Middle frontal gyrus (tissue), 1 donor: ENCODE measurements around the gene CD320.
"Not testable (repeated sequence)": the region's sequence is repeated elsewhere in the genome, so short reads cannot be mapped to it uniquely, and the experiment has no call there.

ENCODE experiments used
- DNase-seq: peaks from one replicate; pipeline ENCODE4 v3.0.0-alpha.2; 2015; ENCODE audit warnings: low spot score; ENCODE audit errors: extremely low spot score

Gene CD320

DNA sequence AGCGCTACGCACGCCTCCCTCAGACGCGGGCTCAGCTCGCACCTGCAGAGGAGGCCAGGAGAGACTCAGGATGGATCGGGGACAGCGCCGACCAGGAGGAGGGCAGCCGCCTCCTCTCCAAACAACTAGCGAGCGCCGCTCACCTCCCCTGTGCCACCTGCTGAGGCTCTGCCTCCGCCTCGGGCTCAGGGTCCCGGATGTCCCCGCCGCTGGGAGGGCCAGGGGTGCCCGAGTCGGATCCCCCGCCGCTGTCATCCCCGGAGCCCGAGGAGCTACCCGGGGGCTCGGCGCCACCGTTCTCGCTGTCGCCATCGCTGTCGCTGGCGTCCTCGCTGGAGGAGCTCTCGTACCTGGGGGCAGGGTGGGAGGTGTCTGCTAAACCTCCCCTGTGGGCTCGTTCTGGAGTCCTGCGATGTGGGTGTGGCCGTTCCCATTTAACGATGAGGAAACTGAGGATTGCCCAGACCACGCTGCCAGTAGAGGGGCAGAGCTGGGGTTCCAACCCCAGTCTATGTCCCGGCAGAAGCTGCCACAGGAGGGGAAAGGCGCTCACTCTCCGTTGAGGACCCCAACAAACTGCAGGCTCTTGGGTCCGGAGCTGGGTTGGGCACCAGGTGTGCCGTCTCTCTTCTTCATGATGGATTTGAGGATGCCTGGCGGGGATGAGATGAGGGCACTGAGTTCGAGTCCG is 25.8 kb upstream of the CD320 start:
- no peak for DNase-seq

DNA sequence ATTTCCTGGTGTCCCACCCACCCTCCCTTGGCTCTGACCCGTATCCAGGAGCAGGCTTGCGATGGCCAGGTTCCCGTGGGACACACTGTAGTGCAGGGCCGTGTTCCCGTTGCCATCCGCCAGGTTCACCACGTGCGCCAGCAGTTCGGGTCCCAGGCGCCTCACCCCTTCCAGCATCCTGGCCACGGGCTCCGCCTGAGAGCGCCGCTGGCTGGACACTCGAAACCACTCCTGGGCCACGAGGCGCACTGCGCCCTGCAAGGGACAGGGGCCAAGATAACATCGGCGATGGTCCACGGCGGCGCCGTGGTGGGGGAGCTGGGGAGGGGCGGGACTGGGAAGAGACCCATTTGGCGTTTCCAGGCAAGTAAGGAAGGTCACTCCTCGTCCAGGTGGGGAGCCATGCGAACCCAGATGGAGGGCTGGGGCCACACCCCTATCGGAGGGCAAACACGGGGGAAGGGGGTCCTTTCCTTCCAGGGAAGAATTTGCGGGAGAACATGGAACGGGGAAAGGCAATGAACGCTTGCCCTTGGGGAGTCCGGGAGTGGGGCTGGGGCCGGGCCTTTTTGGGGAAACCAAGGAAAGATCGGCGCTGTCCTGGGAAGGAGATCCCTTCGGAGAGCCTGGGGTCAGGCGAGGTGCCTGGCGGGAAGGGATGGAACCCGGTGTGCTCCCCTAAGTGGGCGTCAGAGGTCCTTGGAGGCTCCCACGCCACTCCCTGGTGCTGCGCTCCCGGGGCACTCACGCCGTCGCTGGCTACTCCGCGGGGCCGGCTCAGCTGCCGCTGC is 25.0 kb upstream of the CD320 start:
- DNase-seq, result no peak

DNA sequence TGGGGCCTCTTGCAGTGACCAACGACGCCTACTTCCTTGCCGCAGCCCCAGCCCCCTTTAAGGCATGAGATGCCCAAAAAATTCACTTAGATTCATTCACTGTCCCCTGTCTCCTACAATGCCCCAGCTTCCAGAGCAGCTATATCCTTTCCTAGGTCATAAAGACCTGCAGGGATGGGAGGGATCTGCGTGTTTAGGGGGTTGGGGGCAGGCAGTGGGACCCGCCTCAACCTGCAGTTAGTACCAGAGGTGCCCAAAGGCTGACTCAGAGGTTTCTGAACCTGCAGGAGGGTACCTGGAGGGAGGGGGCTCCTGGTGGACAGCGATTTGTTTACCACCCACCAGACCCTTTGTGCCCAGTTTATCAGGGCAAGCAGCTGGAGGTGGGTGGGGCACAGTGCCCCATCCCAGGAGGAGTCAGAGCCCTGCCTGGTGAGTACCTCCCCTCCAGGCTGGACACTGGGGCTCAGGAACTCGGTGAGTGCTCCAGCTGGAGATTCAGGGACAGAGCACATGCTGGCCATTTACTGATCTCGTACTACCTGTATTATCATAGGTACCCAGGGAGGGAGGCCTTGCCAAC is 23.2 kb upstream of the CD320 start:
- DNase-seq, result no peak

- DNase-seq, result no peak
These were observed 21.8 kb upstream of the CD320 start for GRCh38 chr19:8329996-8330395.

DNA sequence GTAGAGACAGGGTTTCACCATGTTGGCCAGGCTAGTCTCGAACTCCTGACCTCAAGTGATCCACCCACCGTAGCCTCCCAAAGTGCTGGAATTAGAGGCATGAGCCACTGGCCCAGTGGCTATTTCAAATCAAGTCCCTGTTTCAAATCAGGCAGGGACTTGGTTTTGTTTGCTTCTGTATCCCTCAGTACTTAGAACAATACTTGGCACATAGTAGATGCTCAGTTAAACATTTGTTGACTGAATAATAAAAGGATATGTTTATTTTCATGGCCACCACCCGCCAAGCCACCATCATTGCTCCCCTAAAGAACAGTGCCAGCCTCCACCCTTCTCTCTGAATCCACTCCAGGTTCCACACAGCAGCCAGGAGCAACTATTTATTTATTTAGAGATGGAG is 17.3 kb upstream of the CD320 start:
- no peak for DNase-seq

DNA sequence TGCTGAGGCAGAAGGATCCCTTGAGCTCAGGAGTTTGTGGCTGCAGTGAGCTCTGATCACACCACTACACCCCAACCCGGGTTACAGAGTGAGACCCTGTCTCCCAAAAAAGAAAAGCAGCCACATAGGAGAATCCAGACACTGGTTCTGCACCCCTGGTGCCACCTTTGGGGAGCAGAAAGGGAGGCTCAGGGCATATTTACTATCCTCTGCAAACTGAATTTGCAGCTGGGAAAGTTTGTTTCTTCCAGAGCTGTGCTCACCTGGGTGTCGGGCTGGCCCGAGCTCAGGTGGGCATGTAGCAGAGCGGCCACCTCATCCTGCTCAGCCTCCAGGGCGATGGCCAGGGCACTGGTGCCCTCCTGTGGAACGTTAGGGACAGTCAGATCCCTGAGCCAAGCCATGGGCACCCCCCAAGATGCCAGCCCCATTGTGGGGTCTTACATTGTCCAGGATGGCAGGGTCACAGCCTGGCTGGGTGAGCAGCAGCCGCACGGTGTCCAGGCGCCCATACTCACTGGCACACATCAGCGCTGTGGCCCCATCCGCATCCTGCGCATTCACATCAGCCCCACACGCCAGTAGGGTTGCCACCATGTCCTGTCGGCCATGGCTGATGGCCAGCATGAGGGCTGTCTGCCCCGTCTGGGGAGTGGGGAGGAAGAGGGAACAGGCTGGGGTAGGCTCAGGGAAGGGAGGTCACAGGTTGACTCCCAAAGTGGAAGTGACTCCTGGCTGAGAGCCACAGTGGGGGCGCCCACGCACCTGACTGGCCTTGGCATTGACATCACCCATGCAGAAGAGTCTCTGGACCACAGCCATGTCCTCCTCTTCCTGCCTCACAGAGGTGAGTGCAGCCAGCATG is 16.3 kb upstream of the CD320 start:
- DNase-seq, result no peak

DNA sequence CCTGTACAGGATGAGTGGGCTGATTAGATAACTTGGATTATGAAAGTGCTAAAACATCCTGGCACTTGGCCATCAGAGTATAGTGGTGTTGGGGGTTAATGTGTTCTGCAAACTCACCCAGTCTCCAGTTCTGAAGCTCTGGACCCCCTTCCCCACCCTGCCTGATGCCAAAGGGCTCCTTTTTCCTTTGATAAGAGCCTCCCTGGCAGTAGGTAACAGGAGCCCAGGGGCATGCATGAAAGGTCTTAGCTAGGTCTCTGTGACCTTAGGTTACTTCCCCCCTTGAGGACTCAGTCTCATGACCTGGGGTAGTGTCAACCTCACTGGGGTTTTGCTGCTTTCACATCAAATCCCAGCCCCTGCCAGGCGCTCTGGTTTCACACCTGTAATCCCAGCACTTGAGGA is 15.6 kb upstream of the CD320 start:
- DNase-seq, result no peak

GRCh38 chr19:8322638-8322997 is 14.5 kb upstream of the CD320 start:
- DNase-seq, result no peak

- DNase-seq, result no peak
These were observed 14.0 kb upstream of the CD320 start for GRCh38 chr19:8321986-8322637.

GRCh38 chr19:8321067-8321985 is 13.2 kb upstream of the CD320 start, which contains the start of the genes NDUFA7 and RPS28:
Gene NDUFA7, minus strand, starts transcription at chr19:8321375. Its CDS starts 17 bp downstream, at chr19:8321358.
Gene RPS28, plus strand, starts transcription at chr19:8321496. Its CDS starts 35 bp downstream, at chr19:8321531.
- DNase-seq, result peak; percentile 97

DNA sequence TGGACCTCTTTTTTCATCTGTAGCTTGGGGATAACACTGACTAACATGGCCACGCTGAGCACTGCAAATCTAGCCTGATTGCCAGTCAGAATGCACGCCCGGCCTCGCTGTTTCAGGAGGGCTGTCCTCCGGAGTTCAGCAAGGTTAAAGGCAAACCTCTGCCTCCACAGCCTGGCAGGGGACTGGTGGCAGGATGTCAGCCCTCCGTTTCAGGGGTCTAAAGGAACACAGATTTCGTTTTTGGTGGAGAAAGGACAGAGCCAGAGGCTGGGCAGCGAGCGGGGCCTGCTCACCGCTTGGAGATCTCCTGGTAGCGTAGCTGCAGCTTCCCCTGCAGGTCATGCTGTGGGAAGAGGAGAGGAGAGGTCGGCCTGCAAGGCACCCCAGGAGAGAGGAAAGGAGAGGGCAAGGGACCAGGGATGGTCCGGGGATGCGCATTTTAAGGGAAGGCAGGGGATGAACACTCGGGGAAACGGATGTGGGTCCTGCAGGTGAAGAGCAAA is 12.5 kb upstream of the CD320 start:
- DNase-seq, result no peak

- DNase-seq, result no peak
These were observed 11.8 kb upstream of the CD320 start for GRCh38 chr19:8319807-8320520.

DNA sequence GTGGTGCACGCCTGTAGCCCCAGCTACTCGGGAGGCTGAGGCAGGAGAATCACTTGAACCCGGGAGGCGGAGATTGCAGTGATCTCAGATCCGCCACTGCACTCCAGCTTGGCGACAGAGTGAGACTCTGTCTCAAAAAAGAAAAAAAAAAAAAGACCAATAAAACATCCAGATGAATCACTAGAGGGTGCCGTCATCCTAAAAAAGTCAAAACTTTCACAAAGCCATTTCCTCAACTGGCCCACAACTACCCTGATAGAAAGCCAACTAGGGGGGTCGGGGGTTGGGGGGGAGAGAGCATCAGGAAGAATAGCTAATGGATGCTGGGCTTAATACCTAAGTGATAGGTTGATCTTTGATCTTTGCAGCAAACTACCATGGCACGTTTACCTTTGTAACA is 10.7 kb upstream of the CD320 start:
- DNase-seq, result not testable (repeated sequence)

- no peak for DNase-seq
These were observed 8.4 kb upstream of the CD320 start for GRCh38 chr19:8316351-8317125.

- not testable (repeated sequence) for DNase-seq
These were observed 7.0 kb upstream of the CD320 start for GRCh38 chr19:8314981-8315640.

GRCh38 chr19:8311461-8312260 is 3.5 kb upstream of the CD320 start:
- no peak for DNase-seq
